ENCODE measurements around the gene SLC25A45. TPM values are rescaled to one million over a fixed set of nuclear protein-coding genes. Genes with fewer than 3 reads are reported as not detected.

The SLC25A45 gene
- total RNA-seq, 1 donor from 2014 or later, result 1.9 TPM

DNA sequence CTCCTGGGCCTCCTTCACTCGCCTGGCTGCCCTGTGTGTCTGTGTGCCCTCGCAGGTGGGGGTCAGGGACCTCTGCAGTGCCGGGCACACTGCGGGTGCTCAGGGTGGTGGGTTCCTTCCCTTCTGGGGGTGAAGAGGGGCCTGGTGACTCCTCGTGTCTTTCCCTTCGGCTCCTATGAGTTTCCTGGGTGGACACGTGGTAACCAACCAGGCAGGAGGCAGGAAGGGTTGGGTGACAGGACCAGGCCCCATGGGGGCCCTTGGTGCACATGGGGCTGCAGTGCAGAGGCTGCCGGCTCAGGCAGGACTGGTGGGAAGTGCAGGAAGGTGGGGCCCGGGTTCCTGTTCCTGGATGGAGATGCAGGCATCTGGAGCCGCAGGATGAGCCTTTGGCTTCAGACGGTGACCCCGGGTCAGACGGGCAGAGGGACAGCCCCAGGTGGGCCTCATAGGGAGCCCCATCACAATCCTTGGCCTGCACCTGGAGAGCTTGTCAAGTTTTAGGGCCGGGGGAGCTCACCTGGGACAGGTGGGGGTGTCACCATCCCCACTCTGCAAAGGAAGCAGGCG lies 13.6 kb upstream of the SLC25A45 start:
- H3K27me3 Mint-ChIP-seq (ENCODE audit: low read depth, unreplicated experiment), result no peaks in the 10 kb centered on the region
- H3K9me3 Mint-ChIP-seq (ENCODE audit: unreplicated experiment), result no peaks in the 10 kb centered on the region
- Histone ChIP-seq H3K9ac (ENCODE audit: low read length) (no peak overlapping the region), H3K4me2 (ENCODE audit: low read length) (no peak overlapping the region), H3K4me3 (ENCODE audit: insufficient read depth, low read depth, low read length) (no peak overlapping the region), H3K9me3 (ENCODE audit: insufficient read depth, low read depth, low read length) (no peaks in the 10 kb centered on the region), H4K20me1 (ENCODE audit: insufficient read depth, low read length) (peaks cover 55% of the 10 kb centered on the region), H3K27me3 (ENCODE audit: insufficient read depth, low read length) (no peaks in the 10 kb centered on the region), H3K36me3 (ENCODE audit: insufficient read depth, low read length) (peaks cover 8% of the 10 kb centered on the region), H3K4me1 (ENCODE audit: insufficient read depth, low read length) (peaks cover 2% of the 10 kb centered on the region), H3K27ac (ENCODE audit: low read depth, low read length) (no peak overlapping the region), H2AFZ (ENCODE audit: low read depth, low read length) (no peak overlapping the region), H3K79me2 (ENCODE audit: insufficient read depth, low read length) (peaks cover 43% of the 10 kb centered on the region)
- peaks cover 22% of the 10 kb centered on the region for H3K36me3 Mint-ChIP-seq (ENCODE audit: low read depth, unreplicated experiment)
- TF ChIP-seq EZH2 (IDR thresholded peaks at IDR 0.05; ENCODE audit: insufficient read depth, low read length), result no peak
- TF ChIP-seq, protein P1, sequence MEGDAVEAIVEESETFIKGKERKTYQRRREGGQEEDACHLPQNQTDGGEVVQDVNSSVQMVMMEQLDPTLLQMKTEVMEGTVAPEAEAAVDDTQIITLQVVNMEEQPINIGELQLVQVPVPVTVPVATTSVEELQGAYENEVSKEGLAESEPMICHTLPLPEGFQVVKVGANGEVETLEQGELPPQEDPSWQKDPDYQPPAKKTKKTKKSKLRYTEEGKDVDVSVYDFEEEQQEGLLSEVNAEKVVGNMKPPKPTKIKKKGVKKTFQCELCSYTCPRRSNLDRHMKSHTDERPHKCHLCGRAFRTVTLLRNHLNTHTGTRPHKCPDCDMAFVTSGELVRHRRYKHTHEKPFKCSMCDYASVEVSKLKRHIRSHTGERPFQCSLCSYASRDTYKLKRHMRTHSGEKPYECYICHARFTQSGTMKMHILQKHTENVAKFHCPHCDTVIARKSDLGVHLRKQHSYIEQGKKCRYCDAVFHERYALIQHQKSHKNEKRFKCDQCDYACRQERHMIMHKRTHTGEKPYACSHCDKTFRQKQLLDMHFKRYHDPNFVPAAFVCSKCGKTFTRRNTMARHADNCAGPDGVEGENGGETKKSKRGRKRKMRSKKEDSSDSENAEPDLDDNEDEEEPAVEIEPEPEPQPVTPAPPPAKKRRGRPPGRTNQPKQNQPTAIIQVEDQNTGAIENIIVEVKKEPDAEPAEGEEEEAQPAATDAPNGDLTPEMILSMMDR (IDR thresholded peaks at IDR 0.05; ENCODE audit: insufficient read depth, low read depth, low read length), result no peak
- DNase-seq (ENCODE audit: low read depth) (no peak), FAIRE-seq (no peak)
- H3K4me3 Mint-ChIP-seq (ENCODE audit: unreplicated experiment), result no peak overlapping the region
- peaks cover 9% of the 10 kb centered on the region for H3K4me1 Mint-ChIP-seq (ENCODE audit: low read depth, unreplicated experiment)
- H3K27ac Mint-ChIP-seq (ENCODE audit: unreplicated experiment), result no peak overlapping the region

DNA sequence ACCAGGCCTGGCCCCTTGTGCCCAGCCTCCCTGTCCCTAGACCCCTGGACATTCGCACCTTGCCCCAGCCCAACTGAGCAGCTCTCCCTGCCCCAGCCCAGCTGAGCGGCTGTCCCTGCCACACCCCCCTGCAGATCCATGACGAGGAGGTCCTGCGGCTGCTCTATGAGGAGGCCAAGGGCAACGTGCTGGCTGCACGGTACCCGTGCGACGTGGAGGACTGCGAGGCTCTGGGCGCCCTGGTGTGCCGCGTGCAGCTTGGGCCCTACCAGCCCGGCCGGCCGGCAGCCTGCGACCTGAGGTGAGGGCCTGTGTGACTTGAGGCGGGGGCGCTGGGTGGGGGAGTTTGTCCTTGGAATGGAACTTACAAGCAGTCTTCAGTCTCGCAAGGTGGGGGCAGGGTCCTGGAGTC lies 11.7 kb upstream of the SLC25A45 start:
- Histone ChIP-seq H3K79me2 (ENCODE audit: insufficient read depth, low read length) (peaks cover 57% of the 10 kb centered on the region), H3K27me3 (ENCODE audit: insufficient read depth, low read length) (no peaks in the 10 kb centered on the region), H3K27ac (ENCODE audit: low read depth, low read length) (no peak overlapping the region), H3K4me1 (ENCODE audit: insufficient read depth, low read length) (peaks cover 21% of the 10 kb centered on the region), H3K9ac (ENCODE audit: low read length) (no peak overlapping the region), H3K36me3 (ENCODE audit: insufficient read depth, low read length) (peaks cover 6% of the 10 kb centered on the region), H3K4me3 (ENCODE audit: insufficient read depth, low read depth, low read length) (no peak overlapping the region), H4K20me1 (ENCODE audit: insufficient read depth, low read length) (peaks cover 57% of the 10 kb centered on the region), H3K9me3 (ENCODE audit: insufficient read depth, low read depth, low read length) (no peaks in the 10 kb centered on the region), H2AFZ (ENCODE audit: low read depth, low read length) (no peak overlapping the region), H3K4me2 (ENCODE audit: low read length) (no peak overlapping the region)
- Mint-ChIP-seq H3K9me3 (ENCODE audit: unreplicated experiment) (no peaks in the 10 kb centered on the region), H3K27me3 (ENCODE audit: low read depth, unreplicated experiment) (no peaks in the 10 kb centered on the region), H3K4me3 (ENCODE audit: unreplicated experiment) (no peak overlapping the region), H3K4me1 (ENCODE audit: low read depth, unreplicated experiment) (peaks cover 26% of the 10 kb centered on the region), H3K36me3 (ENCODE audit: low read depth, unreplicated experiment) (peaks cover 29% of the 10 kb centered on the region), H3K27ac (ENCODE audit: unreplicated experiment) (no peak overlapping the region)
- TF ChIP-seq EZH2 (IDR thresholded peaks at IDR 0.05; ENCODE audit: insufficient read depth, low read length), result no peak
- TF ChIP-seq, protein P1 (IDR thresholded peaks at IDR 0.05; ENCODE audit: insufficient read depth, low read depth, low read length), result no peak
- FAIRE-seq (no peak), DNase-seq (ENCODE audit: low read depth) (no peak)

DNA sequence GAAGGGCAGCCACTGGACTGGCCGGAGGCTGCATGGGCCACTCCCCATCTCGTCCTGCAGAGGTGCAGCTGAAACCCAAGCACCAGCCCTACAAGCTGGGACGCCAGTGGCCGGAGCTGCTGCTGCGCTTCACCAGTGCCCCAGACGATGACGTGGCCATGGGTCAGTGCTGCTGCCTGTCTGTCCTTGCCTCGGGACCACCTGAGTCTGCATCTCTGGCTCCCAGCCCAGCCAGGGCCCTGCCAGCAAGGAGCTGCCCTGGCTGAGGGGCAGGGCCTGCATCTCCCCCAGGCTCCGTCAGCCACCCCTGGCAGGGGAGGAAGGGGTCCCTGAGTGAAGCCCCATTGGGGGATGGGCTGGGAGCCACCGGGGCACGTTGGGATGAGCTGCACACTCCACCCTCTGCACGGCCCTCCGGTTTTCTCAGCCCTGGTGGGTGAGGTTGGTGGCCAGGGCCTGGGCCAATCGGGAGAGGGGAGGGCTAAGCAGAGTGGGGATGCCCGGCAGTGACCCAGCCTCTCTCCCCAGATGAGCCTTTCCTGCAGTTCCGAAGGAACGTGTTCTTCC lies 11.2 kb upstream of the SLC25A45 start:
- peaks cover 32% of the 10 kb centered on the region for H3K36me3 Mint-ChIP-seq (ENCODE audit: low read depth, unreplicated experiment)
- Histone ChIP-seq H3K79me2 (ENCODE audit: insufficient read depth, low read length) (peaks cover 62% of the 10 kb centered on the region), H3K4me2 (ENCODE audit: low read length) (no peak overlapping the region), H3K36me3 (ENCODE audit: insufficient read depth, low read length) (peaks cover 6% of the 10 kb centered on the region), H3K4me1 (ENCODE audit: insufficient read depth, low read length) (peaks cover 27% of the 10 kb centered on the region), H3K27ac (ENCODE audit: low read depth, low read length) (no peak overlapping the region), H3K9ac (ENCODE audit: low read length) (no peak overlapping the region), H2AFZ (ENCODE audit: low read depth, low read length) (no peak overlapping the region), H3K4me3 (ENCODE audit: insufficient read depth, low read depth, low read length) (no peak overlapping the region), H3K27me3 (ENCODE audit: insufficient read depth, low read length) (no peaks in the 10 kb centered on the region), H3K9me3 (ENCODE audit: insufficient read depth, low read depth, low read length) (no peaks in the 10 kb centered on the region), H4K20me1 (ENCODE audit: insufficient read depth, low read length) (peaks cover 54% of the 10 kb centered on the region)
- no peak for TF ChIP-seq EZH2 (IDR thresholded peaks at IDR 0.05; ENCODE audit: insufficient read depth, low read length)
- TF ChIP-seq, protein P1 (IDR thresholded peaks at IDR 0.05; ENCODE audit: insufficient read depth, low read depth, low read length), result no peak
- DNase-seq (ENCODE audit: low read depth) (no peak), FAIRE-seq (no peak)
- H3K27ac Mint-ChIP-seq (ENCODE audit: unreplicated experiment), result no peak overlapping the region
- H3K27me3 Mint-ChIP-seq (ENCODE audit: low read depth, unreplicated experiment), result no peaks in the 10 kb centered on the region
- peaks cover 30% of the 10 kb centered on the region for H3K4me1 Mint-ChIP-seq (ENCODE audit: low read depth, unreplicated experiment)
- no peak overlapping the region for H3K4me3 Mint-ChIP-seq (ENCODE audit: unreplicated experiment)
- H3K9me3 Mint-ChIP-seq (ENCODE audit: unreplicated experiment), result no peaks in the 10 kb centered on the region
